Activated naive CD8-positive, alpha-beta T cell (primary cell): Measurements from ENCODE around the gene ZNF697.
"Not testable (repeated sequence)": the region's sequence is repeated elsewhere in the genome, so short reads cannot be mapped to it uniquely, and the experiment has no call there.

Source experiments
- H3K27ac Mint-ChIP-seq: one replicate; pipeline ENCODE4 v1.8.0; 2021; ENCODE audit warnings: mixed read lengths
- H3K27me3 Mint-ChIP-seq: one replicate; pipeline ENCODE4 v1.8.0; 2021; ENCODE audit warnings: mixed read lengths
- H3K36me3 Mint-ChIP-seq: one replicate; pipeline ENCODE4 v1.8.0; 2021; ENCODE audit warnings: mixed read lengths
- H3K4me1 Mint-ChIP-seq: one replicate; pipeline ENCODE4 v1.8.0; 2021; ENCODE audit warnings: low read depth, mixed read lengths
- H3K4me3 Mint-ChIP-seq: one replicate; pipeline ENCODE4 v1.8.0; 2021; ENCODE audit warnings: mild to moderate bottlenecking, mixed read lengths
- H3K9me3 Mint-ChIP-seq: one replicate; pipeline ENCODE4 v1.8.0; 2021; ENCODE audit warnings: low read depth, mixed read lengths

ZNF697 gene

GRCh38 chr1:119582801-119583200 is 65.3 kb downstream of the ZNF697 start:
- no peaks in the 10 kb centered on the region for H3K36me3 Mint-ChIP-seq
- no peaks in the 10 kb centered on the region for H3K27me3 Mint-ChIP-seq
- no peaks in the 10 kb centered on the region for H3K4me1 Mint-ChIP-seq
- H3K27ac Mint-ChIP-seq, result no peak overlapping the region
- no peaks in the 10 kb centered on the region for H3K9me3 Mint-ChIP-seq
- no peak overlapping the region for H3K4me3 Mint-ChIP-seq

- not testable (repeated sequence) for H3K4me3 Mint-ChIP-seq, H3K27me3 Mint-ChIP-seq, H3K27ac Mint-ChIP-seq, H3K4me1 Mint-ChIP-seq, H3K36me3 Mint-ChIP-seq, H3K9me3 Mint-ChIP-seq
Observed at GRCh38 chr1:119581076-119581475, 67.0 kb downstream of the ZNF697 start.

GRCh38 chr1:119573886-119574285 is 74.2 kb downstream of the ZNF697 start:
- no peaks in the 10 kb centered on the region for H3K4me1 Mint-ChIP-seq
- H3K36me3 Mint-ChIP-seq, result no peaks in the 10 kb centered on the region
- H3K9me3 Mint-ChIP-seq, result no peaks in the 10 kb centered on the region
- peaks cover 12% of the 10 kb centered on the region for H3K27me3 Mint-ChIP-seq
- H3K4me3 Mint-ChIP-seq, result no peak overlapping the region
- no peak overlapping the region for H3K27ac Mint-ChIP-seq

GRCh38 chr1:119569930-119570622 is 78.0 kb downstream of the ZNF697 start:
- not testable (repeated sequence) for H3K36me3 Mint-ChIP-seq, H3K27me3 Mint-ChIP-seq, H3K27ac Mint-ChIP-seq, H3K4me3 Mint-ChIP-seq, H3K4me1 Mint-ChIP-seq, H3K9me3 Mint-ChIP-seq
